Spinal cord (tissue), 10 donors: ENCODE measurements around the gene CDK5RAP1. TPM values are rescaled to one million over a fixed set of nuclear protein-coding genes. Genes with fewer than 3 reads are reported as not detected.
"Not testable (repeated sequence)": the region's sequence is repeated elsewhere in the genome, so short reads cannot be mapped to it uniquely, and the experiment has no call there.

Experiments
- DNase-seq, 6 donors: peaks; one replicate each; pipeline versions ENCODE4 v3.0.0 to v3.0.0-alpha.2; 2013 to 2015; ENCODE audit warnings: low spot score in 6 of 6, low read depth in 4 of 6
- H3K27ac ChIP-seq: one replicate; pipeline ENCODE4 v1.5.1; 2013; ENCODE audit warnings: low read depth, low read length, control low read depth
- H3K27me3 ChIP-seq: one replicate; pipeline ENCODE4 v1.6.1; 2013; ENCODE audit warnings: low read length; ENCODE audit not compliant: control insufficient read depth, insufficient read depth
- H3K36me3 ChIP-seq: one replicate; pipeline ENCODE4 v1.6.1; 2013; ENCODE audit warnings: low read length; ENCODE audit not compliant: control insufficient read depth, insufficient read depth
- H3K4me1 ChIP-seq: one replicate; pipeline ENCODE4 v1.6.1; 2013; ENCODE audit warnings: low read length; ENCODE audit not compliant: control insufficient read depth, insufficient read depth
- H3K4me3 ChIP-seq: one replicate; pipeline ENCODE4 v1.5.1; 2013; ENCODE audit warnings: low read depth, low read length, control low read depth
- H3K9me3 ChIP-seq: one replicate; pipeline ENCODE4 v1.6.1; 2013; ENCODE audit warnings: low read length; ENCODE audit not compliant: control insufficient read depth, insufficient read depth
- WGBS: methylation state at CpG from one replicate; pipeline ENCODE4 v1.1.5; 2013; ENCODE audit warnings: missing lambda C conversion rate; ENCODE audit not compliant: insufficient coverage; 5-methylcytosine and 5-hydroxymethylcytosine counted together
- polyA plus RNA-seq, 2 donors: library from polyadenylated mRNA; unstranded; fragments of 120-200 nt; gene quantifications; one replicate each; pipeline ENCODE4 v1.2.1, GENCODE V29; 2013; ENCODE audit not compliant: insufficient read length in 2 of 2
- total RNA-seq, 2 donors: library from RNA; depleted of rRNA in 1 of 2; stranded (reverse); fragments of 120-200 nt in 1 of 2; fragments of >200 nt in 1 of 2; gene quantifications; one replicate each; pipeline versions ENCODE4 v1.2.3 to v1.2.4, GENCODE V29; 2013 to 2014
- donor health status: healthy.

The CDK5RAP1 gene
- total and polyA plus RNA-seq, 4 donors = 24.1 to 45.3 (median 39.3) TPM

GRCh38 chr20:33391722-33392415, 9.4 kb downstream of the CDK5RAP1 start:
- DNase-seq = peak in 2 of 6 donors; percentile 2 to 73
- WGBS = no CpG with 5 or more reads among the region's 9 CpGs
- peaks cover 57% of the 10 kb centered on the region for H3K36me3 ChIP-seq

GRCh38 chr20:33389326-33389725, 12.0 kb downstream of the CDK5RAP1 start:
- not testable (repeated sequence) for H3K27ac ChIP-seq, H3K4me1 ChIP-seq, H3K9me3 ChIP-seq, H3K4me3 ChIP-seq, DNase-seq, H3K27me3 ChIP-seq
- WGBS = 96% methylated on average over 30 of the region's 36 CpGs
- peaks cover 64% of the 10 kb centered on the region for H3K36me3 ChIP-seq

More at GRCh38 chr20:33391722-33392415, 9.4 kb downstream of the CDK5RAP1 start:
- Histone ChIP-seq H3K4me3 (no peak overlapping the region), H3K27ac (no peak overlapping the region), H3K9me3 (no peaks in the 10 kb centered on the region), H3K4me1 (no peaks in the 10 kb centered on the region), H3K27me3 (no peaks in the 10 kb centered on the region)

- Histone ChIP-seq H3K4me1 (no peaks in the 10 kb centered on the region), H3K36me3 (peaks cover 66% of the 10 kb centered on the region), H3K4me3 (no peak overlapping the region), H3K27me3 (no peaks in the 10 kb centered on the region), H3K27ac (no peak overlapping the region), H3K9me3 (no peaks in the 10 kb centered on the region)
- DNase-seq = no peak
- WGBS = no CpG with 5 or more reads among the region's 3 CpGs
Measured at GRCh38 chr20:33388268-33388667, 13.1 kb downstream of the CDK5RAP1 start.

- 85% methylated on average over 7 of the region's 7 CpGs for WGBS
- peaks cover 65% of the 10 kb centered on the region for H3K36me3 ChIP-seq
Measured at GRCh38 chr20:33387177-33387576, 14.1 kb downstream of the CDK5RAP1 start.

GRCh38 chr20:33386673-33387072, 14.6 kb downstream of the CDK5RAP1 start:
- peaks cover 66% of the 10 kb centered on the region for H3K36me3 ChIP-seq
- no peak for DNase-seq
- no peak overlapping the region for H3K27ac ChIP-seq

More at GRCh38 chr20:33387177-33387576, 14.1 kb downstream of the CDK5RAP1 start:
- Histone ChIP-seq H3K27me3 (no peaks in the 10 kb centered on the region), H3K9me3 (no peaks in the 10 kb centered on the region), H3K4me3 (no peak overlapping the region), H3K27ac (no peak overlapping the region), H3K4me1 (no peaks in the 10 kb centered on the region)
- no peak for DNase-seq

GRCh38 chr20:33377366-33377765, 24.0 kb downstream of the CDK5RAP1 start:
- H3K9me3 ChIP-seq = no peaks in the 10 kb centered on the region
- no peak overlapping the region for H3K27ac ChIP-seq
- no CpG with 5 or more reads among the region's 2 CpGs for WGBS
- DNase-seq = no peak
- H3K36me3 ChIP-seq = peaks cover 47% of the 10 kb centered on the region
- H3K4me3 ChIP-seq = no peak overlapping the region
- no peaks in the 10 kb centered on the region for H3K4me1 ChIP-seq
- H3K27me3 ChIP-seq = no peaks in the 10 kb centered on the region

More at GRCh38 chr20:33386673-33387072, 14.6 kb downstream of the CDK5RAP1 start:
- no CpG with 5 or more reads among the region's 1 CpG for WGBS
- Histone ChIP-seq H3K4me3 (no peak overlapping the region), H3K4me1 (no peaks in the 10 kb centered on the region), H3K27me3 (no peaks in the 10 kb centered on the region), H3K9me3 (no peaks in the 10 kb centered on the region)

GRCh38 chr20:33373735-33374605, 27.3 kb downstream of the CDK5RAP1 start:
- 88% methylated on average over 2 of the region's 4 CpGs for WGBS
- H3K9me3 ChIP-seq = no peaks in the 10 kb centered on the region
- no peak overlapping the region for H3K4me3 ChIP-seq
- no peak for DNase-seq
- H3K27me3 ChIP-seq = no peaks in the 10 kb centered on the region
- H3K27ac ChIP-seq = no peak overlapping the region
- H3K36me3 ChIP-seq = peaks cover 48% of the 10 kb centered on the region
- H3K4me1 ChIP-seq = no peaks in the 10 kb centered on the region

- DNase-seq = no peak
- H3K36me3 ChIP-seq = peaks cover 45% of the 10 kb centered on the region
- H3K27me3 ChIP-seq = no peaks in the 10 kb centered on the region
- no peak overlapping the region for H3K4me3 ChIP-seq
- WGBS = 69% methylated on average over 2 of the region's 4 CpGs
- no peak overlapping the region for H3K27ac ChIP-seq
- no peaks in the 10 kb centered on the region for H3K9me3 ChIP-seq
- no peaks in the 10 kb centered on the region for H3K4me1 ChIP-seq
Measured at GRCh38 chr20:33372993-33373441, 28.3 kb downstream of the CDK5RAP1 start.

GRCh38 chr20:33370291-33370690, 31.0 kb downstream of the CDK5RAP1 start:
- H3K9me3 ChIP-seq = no peaks in the 10 kb centered on the region
- H3K27ac ChIP-seq = no peak overlapping the region

More at GRCh38 chr20:33370291-33370690, 31.0 kb downstream of the CDK5RAP1 start:
- no peak for DNase-seq
- 96% methylated on average over 5 of the region's 8 CpGs for WGBS
- H3K4me3 ChIP-seq = no peak overlapping the region
- H3K36me3 ChIP-seq = peaks cover 49% of the 10 kb centered on the region
- H3K27me3 ChIP-seq = no peaks in the 10 kb centered on the region
- no peaks in the 10 kb centered on the region for H3K4me1 ChIP-seq
